Liver (tissue), 5 donors: ENCODE measurements around the gene SYT5. TPM values are rescaled to one million over a fixed set of nuclear protein-coding genes. Genes with fewer than 3 reads are reported as not detected.

Experiments
- polyA plus RNA-seq, 2 donors: library from polyadenylated mRNA; stranded (reverse) in 1 of 2; unstranded in 1 of 2; fragments of 200-250 nt in 1 of 2; fragments of >200 nt in 1 of 2; fragmentation: Nextera tagmentation in 1 of 2; extraction: Ambion mirVana in 1 of 2; gene quantifications; one replicate each; pipeline versions ENCODE4 v1.2.1 to v1.2.3, GENCODE V29; 2013 to 2015
- small RNA-seq: library from RNA; depleted of rRNA; stranded (forward); fragments of <200 nt; gene quantifications from one replicate; pipeline ENCODE3, GENCODE V24; 2014
- total RNA-seq, 2 donors: library from RNA; depleted of rRNA; stranded (reverse); fragments of >200 nt; gene quantifications; one replicate each; pipeline ENCODE4 v1.2.3, GENCODE V29; 2014
- donor health status: healthy.
- donor health status: healthy.
- donor health status: healthy.

Gene SYT5
- total and polyA plus RNA-seq, 4 donors = under 0.01 TPM; not detected in 3

Small RNA genes within 50 kb of the gene (small RNA-seq; reads per million reads assigned to genes)
- gene MIR7975 (not detected), gene RF01210 (not detected)

Other genes with a start within 250 kb of the SYT5 start
- gene NLRP7, start 232.8 kb downstream of the SYT5 start, total RNA-seq = not detected
- gene NLRP7, start 232.8 kb downstream of the SYT5 start, polyA plus RNA-seq = not detected
- 1 to 10 TPM in 1 of 2 donors, under 1 TPM in 1; 0.59 to 2.2 TPM for gene NLRP2, start 213.9 kb downstream of the SYT5 start, total RNA-seq
- gene NLRP2, start 213.9 kb downstream of the SYT5 start, polyA plus RNA-seq = under 1 TPM; 0.18 to 0.32 TPM
- gene GP6, start 142.0 kb downstream of the SYT5 start, total RNA-seq = 1 to 10 TPM in 1 of 2 donors, under 1 TPM in 1; 0.17 to 1.4 TPM
- gene GP6, start 142.0 kb downstream of the SYT5 start, polyA plus RNA-seq = under 1 TPM; 0.13 to 0.16 TPM
- 10 to 100 TPM in 1 of 2 donors, 1 to 10 TPM in 1; 8.9 to 11.7 TPM for gene RDH13, start 117.1 kb downstream of the SYT5 start, total RNA-seq
- gene RDH13, start 117.1 kb downstream of the SYT5 start, polyA plus RNA-seq = 10 to 100 TPM in 1 of 2 donors, 1 to 10 TPM in 1; 9.0 to 10.1 TPM
- 1 to 10 TPM in 1 of 2 donors, under 1 TPM in 1; 0.65 to 1.5 TPM for gene EPS8L1, start 104.4 kb downstream of the SYT5 start, total RNA-seq
- 1 to 10 TPM in 1 of 2 donors, under 1 TPM in 1; 0.40 to 1.1 TPM for gene EPS8L1, start 104.4 kb downstream of the SYT5 start, polyA plus RNA-seq
- gene PPP1R12C, start 62.7 kb downstream of the SYT5 start, total RNA-seq = 10 to 100 TPM; 20.3 to 29.5 TPM
- gene PPP1R12C, start 62.7 kb downstream of the SYT5 start, polyA plus RNA-seq = 10 to 100 TPM in 1 of 2 donors, 1 to 10 TPM in 1; 7.4 to 35.8 TPM
- gene TNNT1, start 31.1 kb downstream of the SYT5 start, total RNA-seq = under 1 TPM in 1 of 2 donors, not detected in 1; 0.28 TPM
- gene TNNT1, start 31.1 kb downstream of the SYT5 start, polyA plus RNA-seq = under 1 TPM in 1 of 2 donors, not detected in 1; 0.15 TPM
- gene TNNI3, start 22.6 kb downstream of the SYT5 start, total RNA-seq = not detected
- not detected for gene TNNI3, start 22.6 kb downstream of the SYT5 start, polyA plus RNA-seq
- gene DNAAF3, start 13.7 kb downstream of the SYT5 start, total RNA-seq = under 1 TPM; 0.23 to 0.50 TPM
- gene DNAAF3, start 13.7 kb downstream of the SYT5 start, polyA plus RNA-seq = under 1 TPM; 0.18 to 0.64 TPM
- 10 to 100 TPM in 1 of 2 donors, 1 to 10 TPM in 1; 3.1 to 18.5 TPM for gene PTPRH, start 29.2 kb upstream of the SYT5 start, total RNA-seq
- gene PTPRH, start 29.2 kb upstream of the SYT5 start, polyA plus RNA-seq = 10 to 100 TPM in 1 of 2 donors, 1 to 10 TPM in 1; 4.3 to 20.4 TPM
- gene TMEM86B, start 48.5 kb upstream of the SYT5 start, total RNA-seq = 10 to 100 TPM in 1 of 2 donors, 1 to 10 TPM in 1; 4.8 to 13.7 TPM
- 10 to 100 TPM; 19.4 to 20.1 TPM for gene TMEM86B, start 48.5 kb upstream of the SYT5 start, polyA plus RNA-seq
- 10 to 100 TPM; 24.6 to 40.1 TPM for gene PPP6R1, start 78.7 kb upstream of the SYT5 start, total RNA-seq
- 10 to 100 TPM in 1 of 2 donors, 1 to 10 TPM in 1; 5.5 to 20.4 TPM for gene PPP6R1, start 78.7 kb upstream of the SYT5 start, polyA plus RNA-seq
- 10 to 100 TPM in 1 of 2 donors, 1 to 10 TPM in 1; 9.4 to 11.6 TPM for gene HSPBP1, start 99.8 kb upstream of the SYT5 start, total RNA-seq
- gene HSPBP1, start 99.8 kb upstream of the SYT5 start, polyA plus RNA-seq = 10 to 100 TPM; 15.3 to 31.6 TPM
- gene BRSK1, start 103.7 kb upstream of the SYT5 start, total RNA-seq = under 1 TPM; 0.42 to 0.65 TPM
- under 1 TPM in 1 of 2 donors, not detected in 1; 0.10 TPM for gene BRSK1, start 103.7 kb upstream of the SYT5 start, polyA plus RNA-seq
- gene TMEM150B, start 145.1 kb upstream of the SYT5 start, total RNA-seq = 1 to 10 TPM; 2.1 to 3.3 TPM
- gene TMEM150B, start 145.1 kb upstream of the SYT5 start, polyA plus RNA-seq = 1 to 10 TPM in 1 of 2 donors, under 1 TPM in 1; 0.81 to 1.8 TPM
- gene KMT5C, start 159.6 kb upstream of the SYT5 start, total RNA-seq = 10 to 100 TPM in 1 of 2 donors, 1 to 10 TPM in 1; 3.9 to 11.6 TPM
- 1 to 10 TPM; 1.1 to 2.1 TPM for gene KMT5C, start 159.6 kb upstream of the SYT5 start, polyA plus RNA-seq
- gene COX6B2, start 174.4 kb upstream of the SYT5 start, total RNA-seq = not detected
- gene COX6B2, start 174.4 kb upstream of the SYT5 start, polyA plus RNA-seq = not detected
- not detected for gene GARIN5B, start 183.0 kb upstream of the SYT5 start, total RNA-seq
- gene GARIN5B, start 183.0 kb upstream of the SYT5 start, polyA plus RNA-seq = not detected
- not detected for gene IL11, start 190.2 kb upstream of the SYT5 start, total RNA-seq
- not detected for gene IL11, start 190.2 kb upstream of the SYT5 start, polyA plus RNA-seq
- not detected for gene TMEM190, start 196.5 kb upstream of the SYT5 start, total RNA-seq
- not detected for gene TMEM190, start 196.5 kb upstream of the SYT5 start, polyA plus RNA-seq
- under 1 TPM; 0.08 to 0.47 TPM for gene TMEM238, start 204.0 kb upstream of the SYT5 start, total RNA-seq
- gene TMEM238, start 204.0 kb upstream of the SYT5 start, polyA plus RNA-seq = under 1 TPM; 0.47 to 0.54 TPM
- gene RPL28, start 205.6 kb upstream of the SYT5 start, total RNA-seq = 100 to 1,000 TPM; 116 to 150 TPM
- 100 to 1,000 TPM; 177 to 535 TPM for gene RPL28, start 205.6 kb upstream of the SYT5 start, polyA plus RNA-seq
- 10 to 100 TPM in 1 of 2 donors, 1 to 10 TPM in 1; 5.2 to 95.2 TPM for gene UBE2S, start 227.5 kb upstream of the SYT5 start, total RNA-seq
- gene UBE2S, start 227.5 kb upstream of the SYT5 start, polyA plus RNA-seq = 1 to 10 TPM; 6.7 to 6.9 TPM